K562 (cell line): ENCODE measurements around the gene ANKS1A. TPM values are rescaled to one million over a fixed set of nuclear protein-coding genes. Genes with fewer than 3 reads are reported as not detected.

Source experiments
- ARID3B ChIP-seq: fragments of 250-450 bp; sonication (Bioruptor Pico); IDR thresholded peaks from 2 replicates; pipeline ENCODE4 v1.4.0; 2020; ENCODE audit warnings: borderline replicate concordance
- CREB5 ChIP-seq: fragments of 250-450 bp; sonication (Bioruptor Pico); IDR thresholded peaks from 2 replicates; pipeline ENCODE4 v1.5.0; 2020; ENCODE audit warnings: mild to moderate bottlenecking
- E4F1 ChIP-seq: fragments of 250-450 bp; sonication (Bioruptor Pico); IDR thresholded peaks from 2 replicates; pipeline ENCODE4 v1.5.0; 2021; ENCODE audit warnings: mild to moderate bottlenecking, borderline replicate concordance
- ESRRA ChIP-seq: fragments of 450-650 bp; IDR thresholded peaks from 2 replicates; pipeline ENCODE4 v1.6.1; 2014; ENCODE audit warnings: low read depth, mild to moderate bottlenecking, moderate library complexity, borderline replicate concordance
- JUN ChIP-seq, 2 experiments: sonication (generic) in 1 of 2; formaldehyde crosslinking in 1 of 2; IDR thresholded peaks; 2 replicates each; pipeline versions ENCODE4 v1.6.1 to v1.8.0; 2012 to 2022; ENCODE audit warnings: borderline replicate concordance in 2 of 2, mild to moderate bottlenecking in 2 of 2, improper control_type of control experiment in 1 of 2, low read depth in 1 of 2, low read length in 1 of 2, missing genetic modification reagents in 1 of 2
- MYBL2 ChIP-seq, 2 experiments: fragments of 450-650 bp in 1 of 2; sonication (generic) in 1 of 2; formaldehyde crosslinking in 1 of 2; IDR thresholded peaks; 2 replicates each; pipeline versions ENCODE4 v1.6.1 to v1.8.1; 2017 to 2022; ENCODE audit warnings: borderline replicate concordance in 1 of 2, inconsistent platforms in 1 of 2, low read depth in 1 of 2, mild to moderate bottlenecking in 1 of 2, missing genetic modification reagents in 1 of 2, moderate library complexity in 1 of 2
- NBN ChIP-seq: fragments of 450-650 bp; IDR thresholded peaks from 2 replicates; pipeline ENCODE4 v1.6.1; 2016; ENCODE audit warnings: low read depth, mild to moderate bottlenecking
- NCOA2 ChIP-seq, 2 experiments: fragments of 450-650 bp; IDR thresholded peaks; 2 replicates each; pipeline ENCODE4 v1.6.1; 2018; ENCODE audit warnings: mild to moderate bottlenecking in 2 of 2, moderate library complexity in 1 of 2; ENCODE audit not compliant: partially characterized antibody in 2 of 2
- RNF2 ChIP-seq: sonication (generic); IDR thresholded peaks from 2 replicates; pipeline ENCODE4 v1.6.1; 2016
- SFPQ ChIP-seq: fragments of 200-400 bp; formaldehyde crosslinking; IDR thresholded peaks from 2 replicates; pipeline ENCODE4 v1.6.1; 2017; ENCODE audit warnings: mild to moderate bottlenecking, low read depth, low read length, moderate library complexity
- ZBTB49 ChIP-seq: sonication (generic); formaldehyde crosslinking; IDR thresholded peaks from 2 replicates; pipeline ENCODE4 v1.8.0; 2022; ENCODE audit warnings: missing genetic modification reagents, mild to moderate bottlenecking, borderline replicate concordance
- ZHX1 ChIP-seq: fragments of 150-350 bp; conservative IDR thresholded peaks from 2 replicates; pipeline ENCODE4 v1.6.1; 2014; ENCODE audit warnings: low read length
- polyA plus RNA-seq, 8 experiments: library from polyadenylated mRNA; depleted of rRNA in 4 of 8; stranded (reverse) in 5 of 8; unstranded in 3 of 8; fragments of >200 nt; fragmentation: Nextera tagmentation in 2 of 8; fragmentation: Illumina TruSeq in 1 of 8; extraction: Ambion mirVana in 2 of 8; extraction: Trizol in 1 of 8; gene quantifications; 2 replicates each; pipeline versions ENCODE4 v1.2.1 to v1.2.3, GENCODE V29; 2011 to 2014; ENCODE audit warnings: inconsistent platforms in 1 of 8, missing spikeins in 1 of 8
- total RNA-seq, 7 experiments: library from RNA; depleted of rRNA in 6 of 7; stranded (reverse); fragments of >200 nt in 6 of 7; fragmentation: Illumina TruSeq in 2 of 7; extraction: Trizol in 2 of 7; gene quantifications; 2 replicates each; pipeline versions ENCODE4 v1.2.1 to v1.2.3, GENCODE V29; 2011 to 2021; ENCODE audit warnings: low replicate concordance in 1 of 7

The ANKS1A gene
- total and polyA plus RNA-seq, 9 of the 15 experiments (the other 6 are each of a cell fraction or from before 2014, with no cell fraction given), result 1.1 to 13.8 (median 5.3) TPM

- TF ChIP-seq NCOA2 (IDR thresholded peaks at IDR 0.05; ENCODE audit: partially characterized antibody in 2 of 2) (peak in 1 of 2 experiments; percentile 60), JUN (IDR thresholded peaks at IDR 0.05; ENCODE audit: borderline replicate concordance, low read depth, low read length) (peak; percentile 73; the same call in 1 of the 2 replicates), JUN (CRISPR knock-in tag; IDR thresholded peaks at IDR 0.05; ENCODE audit: borderline replicate concordance) (peak; percentile 95; the same call in 1 of the 2 replicates), E4F1 (CRISPR knock-in tag) (no peak), ZHX1 (no peak), MYBL2 (IDR thresholded peaks at IDR 0.05; ENCODE audit: low read depth) (no peak), MYBL2 (CRISPR knock-in tag; IDR thresholded peaks at IDR 0.05; ENCODE audit: borderline replicate concordance) (no peak), RNF2 (peak; percentile 58; the same call in 1 of the 2 replicates), ARID3B (no peak), NBN (peak; percentile 97), SFPQ (no peak), ESRRA (no peak; the same call in 1 of the 2 replicates), ZBTB49 (CRISPR knock-in tag) (no peak), CREB5 (CRISPR knock-in tag) (no peak)
Measured at GRCh38 chr6:34865107-34865506, 23.9 kb upstream of the ANKS1A start (continued).
